HG03060 (cell line): Measurements from ENCODE around the gene ACKR3.

ENCODE experiments used
- ATAC-seq: cut with Tn5 transposase; IDR thresholded peaks from one replicate; pipeline ENCODE4 v1.9.1; 2021; ENCODE audit warnings: low read depth, moderate number of reproducible peaks; ENCODE audit not compliant: unreplicated experiment

Gene ACKR3

GRCh38 chr2:236581546-236581945, 11.9 kb downstream of the ACKR3 start:
- no peak for ATAC-seq

- no peak for ATAC-seq
Measured at GRCh38 chr2:236582968-236583367, 13.3 kb downstream of the ACKR3 start.

DNA sequence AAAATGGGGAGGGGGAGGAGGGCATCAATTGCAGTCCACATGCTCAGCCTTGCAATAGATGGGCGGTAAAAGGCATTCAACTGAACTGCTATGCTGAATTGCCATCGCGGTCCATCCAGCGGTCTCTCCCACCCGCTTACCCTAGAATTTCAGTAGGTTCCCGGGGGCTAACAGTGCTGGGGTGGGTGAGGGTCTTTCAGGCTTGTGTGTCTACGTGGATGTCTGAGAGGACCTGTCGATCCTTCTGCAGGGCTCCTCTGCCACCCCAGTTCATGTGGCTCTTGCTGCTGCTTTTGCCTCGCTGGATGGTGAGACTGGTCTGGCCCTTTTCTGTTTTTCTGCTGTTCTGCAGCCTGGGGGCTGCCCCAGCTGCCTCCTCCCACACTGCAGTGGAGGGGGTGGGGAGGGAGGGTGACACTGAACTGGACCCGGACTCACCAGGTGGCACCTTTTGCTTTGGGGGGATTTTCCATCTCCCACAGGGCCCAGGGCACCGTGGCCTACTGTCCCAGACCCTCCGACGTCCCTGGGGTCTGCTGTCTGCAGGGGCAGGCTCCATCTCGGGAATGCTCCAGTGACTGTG, 14.1 kb downstream of the ACKR3 start:
- ATAC-seq, result no peak

- no peak for ATAC-seq
Measured at GRCh38 chr2:236584521-236585384, 15.1 kb downstream of the ACKR3 start.

- ATAC-seq, result no peak
Measured at GRCh38 chr2:236585966-236586365, 16.3 kb downstream of the ACKR3 start.

DNA sequence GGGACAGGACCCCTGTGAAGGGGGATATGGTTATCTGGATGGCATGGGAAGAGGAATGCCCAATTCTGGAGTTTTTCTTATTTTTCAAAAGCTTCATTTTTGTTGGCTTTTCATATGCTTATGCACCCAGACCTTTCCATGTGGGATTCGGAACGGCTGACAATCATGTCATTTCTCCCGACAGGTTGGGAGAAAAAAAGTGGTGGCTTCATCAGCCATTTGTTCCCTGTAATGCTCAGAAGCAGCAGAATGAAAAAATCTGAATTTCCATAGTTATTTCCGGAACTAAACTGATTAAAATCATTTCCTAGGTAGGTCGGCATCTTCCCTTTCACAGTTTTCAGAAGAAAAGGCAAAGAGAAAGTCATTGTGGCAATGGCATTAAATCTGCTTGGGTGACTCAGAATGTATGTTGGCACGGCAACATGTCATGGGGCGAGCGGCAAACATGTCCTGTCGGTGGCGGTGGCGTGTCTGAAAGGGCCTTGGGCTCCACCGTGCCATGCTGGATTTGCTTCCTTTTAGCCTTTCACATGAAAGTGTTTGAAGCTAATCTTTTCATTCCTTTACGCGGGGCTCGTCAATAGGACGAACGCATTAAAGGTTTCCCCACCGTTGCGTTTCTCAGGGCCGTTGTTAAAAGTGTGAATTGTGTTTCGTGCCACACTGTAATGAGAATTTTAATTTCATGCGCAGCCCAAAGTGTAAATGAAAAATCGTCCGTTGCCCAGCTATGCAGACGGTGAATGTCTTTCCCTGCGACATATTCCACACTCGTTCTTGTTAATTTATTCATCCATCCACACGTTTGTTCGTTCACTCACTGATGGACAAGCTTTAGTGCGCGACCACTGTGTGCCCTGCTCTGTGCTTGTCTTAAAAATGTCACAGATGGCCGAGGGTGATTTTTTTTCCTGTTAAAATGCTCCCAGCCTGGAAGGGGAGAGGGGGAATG, 18.5 kb downstream of the ACKR3 start:
- ATAC-seq, result no peak

DNA sequence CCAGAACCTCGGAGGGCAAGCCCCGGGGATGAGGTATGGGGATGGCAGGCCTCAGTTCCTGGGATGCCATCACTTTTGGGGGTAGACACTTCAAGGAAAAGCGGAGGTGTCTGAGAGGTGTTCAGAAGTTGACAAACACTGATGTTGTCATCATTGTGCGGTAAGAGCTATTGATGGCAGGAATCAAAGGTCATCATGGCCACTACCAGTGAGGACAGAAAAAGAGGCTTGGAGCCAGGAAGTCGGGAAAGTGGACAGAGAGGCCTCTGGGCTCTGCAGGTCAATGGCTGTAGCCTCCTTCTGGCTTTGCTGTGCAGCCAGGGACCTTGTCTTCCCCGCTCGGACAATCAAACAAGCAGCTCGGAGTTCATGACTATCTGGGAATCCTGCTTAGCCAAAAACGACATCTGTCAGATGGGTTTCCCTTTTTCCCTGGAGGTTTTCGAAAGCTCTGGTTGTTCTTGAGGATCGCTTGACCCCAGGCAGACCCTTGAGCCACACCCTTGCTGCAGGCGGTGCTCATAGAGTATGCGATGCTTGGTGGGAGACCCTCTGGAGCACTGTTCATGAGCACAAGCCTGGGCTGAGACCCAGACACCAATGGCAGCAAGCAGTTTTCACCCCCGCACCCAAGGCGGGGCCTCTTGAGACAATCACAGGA, 19.4 kb downstream of the ACKR3 start:
- ATAC-seq, result no peak

DNA sequence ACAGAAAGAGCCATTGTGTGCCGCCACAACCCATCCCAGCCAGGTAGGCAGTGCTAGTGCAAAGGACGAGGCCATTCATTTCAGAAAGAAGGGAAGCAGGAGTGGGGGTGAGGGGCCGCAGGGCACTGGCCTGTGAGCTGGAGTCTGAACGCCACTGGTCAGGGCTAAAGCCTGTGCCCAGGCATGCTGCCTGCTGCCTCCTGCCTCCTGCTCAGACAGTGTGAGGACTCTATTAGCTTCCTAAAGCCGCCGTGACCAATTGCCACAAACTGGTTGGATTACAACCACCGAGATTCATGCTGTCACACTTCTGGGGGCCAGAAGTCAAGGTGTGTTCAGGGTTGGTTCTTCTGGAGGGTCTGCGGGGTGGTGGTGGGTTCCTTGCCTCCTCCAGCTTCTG, 21.2 kb downstream of the ACKR3 start:
- no peak for ATAC-seq

DNA sequence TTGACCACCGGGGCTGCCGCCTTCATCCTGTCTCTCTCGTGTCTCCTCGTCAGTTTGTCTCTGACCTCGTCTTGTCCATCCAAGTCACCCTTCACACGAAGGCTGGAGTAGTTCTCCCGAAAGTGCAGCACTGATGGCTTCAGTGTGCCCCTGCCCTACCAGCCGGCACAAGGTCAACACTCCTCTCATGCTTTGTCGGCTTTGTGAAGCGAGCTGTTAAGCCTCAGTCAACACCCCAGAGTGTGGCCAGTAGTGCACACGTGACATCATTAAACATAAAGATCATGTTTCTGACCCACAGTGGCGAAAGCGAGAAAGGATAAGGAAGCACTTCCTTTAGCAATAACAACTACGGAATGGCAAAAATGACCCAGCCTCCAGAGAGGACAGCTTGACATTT, 23.2 kb downstream of the ACKR3 start:
- ATAC-seq, result no peak

- no peak for ATAC-seq
Measured at GRCh38 chr2:236593531-236593930, 23.9 kb downstream of the ACKR3 start.

DNA sequence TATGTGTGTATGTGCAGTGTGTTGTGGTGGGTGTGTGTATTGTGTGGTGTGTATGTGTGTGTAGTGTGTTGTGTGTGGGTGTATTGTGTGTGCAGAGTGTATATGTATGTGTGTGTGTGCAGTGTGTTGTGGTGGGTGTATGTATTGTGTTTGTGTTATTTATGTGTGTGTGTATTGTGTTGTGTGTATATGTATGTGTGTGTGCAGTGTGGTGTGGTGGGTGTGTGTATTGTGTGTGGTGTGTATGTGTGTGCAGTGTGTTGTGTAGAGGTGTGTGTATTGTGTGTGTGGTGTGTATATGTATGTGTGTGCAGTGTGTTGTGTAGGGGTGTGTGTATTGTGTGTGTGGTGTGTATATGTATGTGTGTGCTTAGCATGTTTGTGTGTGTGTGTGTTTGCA, 24.3 kb downstream of the ACKR3 start:
- ATAC-seq, result no peak

DNA sequence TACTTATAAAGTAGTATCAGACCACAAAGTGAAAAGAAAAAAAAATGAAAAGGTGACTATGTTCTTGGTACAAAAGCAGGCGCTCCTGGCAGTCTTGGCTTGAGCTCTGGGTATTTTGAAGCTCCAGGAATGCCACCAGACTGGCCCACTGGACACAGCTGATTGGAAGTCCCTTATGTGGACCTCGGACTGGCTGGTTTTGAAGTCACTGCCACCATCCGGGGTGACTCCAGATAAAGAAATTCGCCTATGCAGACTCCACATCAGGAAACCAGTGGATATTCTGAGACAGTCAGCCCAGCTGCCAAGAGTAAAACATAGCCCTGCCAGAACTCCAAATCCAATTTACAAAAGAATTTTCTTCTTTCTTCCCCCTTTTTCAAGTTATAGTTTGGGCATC, 28.0 kb downstream of the ACKR3 start:
- ATAC-seq, result no peak

- no peak for ATAC-seq
Measured at GRCh38 chr2:236599059-236599458, 29.4 kb downstream of the ACKR3 start.

DNA sequence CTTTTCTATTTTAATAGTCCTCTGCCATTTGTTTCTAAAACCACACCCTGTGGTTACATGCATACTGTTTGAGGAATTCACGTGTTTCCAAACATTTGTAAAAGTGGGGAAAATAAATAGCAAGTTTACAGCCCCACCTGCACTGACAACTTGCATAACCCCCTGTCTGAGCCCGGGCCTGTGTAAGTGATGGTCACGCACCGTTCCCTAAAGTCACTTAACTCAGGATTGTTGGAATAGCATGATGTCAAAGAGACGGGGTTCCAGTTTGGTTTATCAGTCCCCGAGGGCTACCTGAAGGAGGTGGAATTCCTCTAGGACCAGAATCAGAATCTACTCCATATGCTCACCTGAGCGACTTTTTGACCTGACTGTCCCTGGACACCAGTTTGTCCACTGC, 30.5 kb downstream of the ACKR3 start:
- no peak for ATAC-seq

DNA sequence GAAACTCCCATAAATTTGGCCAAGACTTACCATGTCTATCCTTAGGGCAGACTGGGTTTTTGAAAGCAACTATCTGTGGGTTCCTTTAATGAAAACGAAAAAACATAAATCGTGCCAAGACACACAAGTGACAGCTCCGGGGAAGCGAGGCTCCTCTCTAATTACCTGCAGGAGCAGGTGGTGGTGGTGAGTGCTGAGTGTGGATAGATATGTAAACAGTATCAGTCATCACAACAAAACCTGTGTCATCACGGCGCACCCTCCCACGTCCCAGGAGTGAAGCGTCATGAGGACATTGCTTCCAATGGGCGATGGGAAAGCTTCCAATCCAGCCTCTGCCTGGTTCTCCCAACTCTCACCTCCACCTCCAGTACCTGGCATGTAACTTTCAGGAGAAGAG, 31.3 kb downstream of the ACKR3 start:
- no peak for ATAC-seq

DNA sequence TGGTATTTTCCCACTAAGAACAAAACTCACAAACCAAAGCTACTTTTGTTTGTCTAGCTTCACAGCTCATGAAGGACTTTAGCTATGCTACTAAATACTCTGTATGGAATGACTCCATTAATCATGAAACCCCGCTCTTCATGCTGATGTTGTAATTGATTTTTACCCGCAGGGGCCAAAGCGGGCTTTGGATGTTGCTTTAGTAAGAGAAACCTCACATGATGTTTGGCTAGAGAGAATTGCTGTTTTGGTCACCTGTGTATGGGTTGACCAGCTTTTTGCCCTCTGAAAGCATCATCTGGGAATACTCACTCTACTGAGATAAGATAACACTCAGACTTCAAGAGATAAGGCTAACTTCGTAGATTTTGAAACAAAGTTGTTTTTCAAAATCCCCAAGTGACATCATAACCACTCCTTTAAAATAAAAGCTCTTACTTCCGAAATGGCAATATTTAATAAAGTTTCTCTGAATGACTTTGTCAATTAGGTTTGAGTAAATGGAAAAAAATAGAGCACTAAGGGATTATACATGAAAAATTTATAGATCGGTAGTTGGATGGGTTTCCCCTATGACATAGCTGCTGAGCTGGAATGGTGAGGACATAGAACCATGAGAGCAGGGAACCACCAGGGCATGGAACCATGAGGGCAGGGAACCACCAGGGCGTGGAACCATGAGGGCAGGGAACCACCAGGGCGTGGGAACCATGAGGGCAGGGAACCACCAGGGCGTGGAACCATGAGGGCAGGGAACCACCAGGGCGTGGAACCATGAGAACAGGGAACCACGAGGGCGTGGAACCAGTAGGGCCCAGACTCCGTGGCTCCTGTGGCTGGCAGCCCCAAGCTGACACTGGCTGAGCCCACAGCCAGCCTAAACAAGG, 31.9 kb downstream of the ACKR3 start:
- no peak for ATAC-seq

DNA sequence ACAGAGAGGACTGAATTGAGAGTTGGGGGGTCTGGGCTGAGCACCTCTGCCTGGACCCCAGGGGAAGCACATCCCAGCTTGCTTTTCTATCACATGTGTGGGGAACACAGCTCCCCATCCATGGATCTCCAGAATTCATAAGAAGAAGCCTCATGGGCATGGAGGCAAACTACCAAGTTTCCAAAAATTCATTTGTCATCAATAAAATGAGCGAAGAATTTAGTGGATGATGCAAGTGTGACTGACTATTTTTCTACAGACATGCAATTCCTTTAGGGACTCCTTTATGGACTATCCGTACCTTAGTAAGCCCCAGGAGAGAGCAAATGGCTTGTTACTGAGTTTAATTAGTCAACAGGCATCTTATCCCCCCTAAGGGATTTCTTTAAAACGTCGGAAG, 33.1 kb downstream of the ACKR3 start:
- ATAC-seq, result no peak

DNA sequence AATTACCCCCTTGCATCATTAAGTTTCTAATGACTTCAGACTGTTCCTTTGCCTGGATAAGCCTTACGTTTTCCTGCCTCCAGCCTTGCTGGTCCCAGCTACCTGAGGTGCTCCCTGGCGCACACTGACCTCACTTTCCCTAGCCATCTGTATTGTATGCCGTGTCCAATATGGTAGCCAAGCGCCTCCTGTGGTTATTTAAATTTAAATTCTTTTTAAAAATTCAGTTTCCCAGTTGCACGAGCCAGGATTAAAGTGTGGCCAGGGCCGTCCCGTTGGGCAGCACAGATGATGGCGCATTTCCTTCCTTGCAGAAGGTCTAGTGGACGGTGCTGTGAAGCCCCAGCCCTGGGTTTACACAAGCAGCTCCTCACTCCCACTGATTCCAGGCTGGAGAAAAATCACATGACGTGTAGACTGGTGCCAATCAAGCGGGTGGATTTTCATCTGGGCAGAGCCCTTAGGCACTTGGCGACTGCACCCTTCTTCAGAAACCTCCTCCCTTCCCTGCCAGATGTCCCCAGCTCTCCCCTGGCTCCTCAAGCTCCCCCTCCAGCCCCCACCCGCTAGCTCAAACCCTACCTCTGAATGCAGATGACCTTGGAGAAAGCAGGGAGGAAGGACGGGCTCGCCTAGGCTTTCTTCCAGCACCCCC, 33.9 kb downstream of the ACKR3 start:
- no peak for ATAC-seq
